Panc1 (cell line): ENCODE results near the gene POFUT2. TPM values are rescaled to one million over a fixed set of nuclear protein-coding genes. Genes with fewer than 3 reads are reported as not detected.

Experiments used
- ATAC-seq: fragments of 200-7000 bp; cut with Tn5 transposase; 2 replicates; pipeline ENCODE4 v1.9.1; 2020; ENCODE audit warnings: mild to moderate bottlenecking, moderate library complexity
- BruUV-seq: library from RNA; stranded (reverse); fragments of 400-500 nt; replicated peaks from 2 replicates; lab custom pipeline; 2021; lab: Mats Ljungman, UMichigan
- CTCF ChIA-PET: fragments of 300-600 bp; sonication (Branson Sonifier 250); formaldehyde crosslinking; loops from one replicate; lab custom pipeline; 2022; ENCODE audit warnings: antibody characterized with exemption; lab: Charles Lee
- POLR2A ChIA-PET: fragments of 300-600 bp; sonication (Branson Sonifier 250); formaldehyde crosslinking; loops from one replicate; lab custom pipeline; 2022; ENCODE audit warnings: antibody characterized with exemption; lab: Charles Lee
- DNase-seq: peaks from one replicate; pipeline ENCODE4 v3.0.0-alpha.2; 2010; ENCODE audit warnings: low read depth, low spot score
- H3K27ac ChIP-seq: 2 replicates; pipeline ENCODE4 v1.5.1; 2011; ENCODE audit warnings: mild to moderate bottlenecking, low read length, inconsistent platforms
- H3K27me3 ChIP-seq: fragments of 200-500 bp; sonication (Bioruptor generic); 2 replicates; pipeline ENCODE4 v1.6.0; 2014; ENCODE audit warnings: low read length, inconsistent platforms; ENCODE audit not compliant: control insufficient read depth, insufficient read depth
- H3K36me3 ChIP-seq: fragments of 200-500 bp; sonication (Bioruptor generic); 2 replicates; pipeline ENCODE4 v1.5.1; 2014; ENCODE audit warnings: inconsistent platforms, mild to moderate bottlenecking, low read length, moderate library complexity; ENCODE audit not compliant: control insufficient read depth, insufficient read depth
- H3K4me1 ChIP-seq: 2 replicates; pipeline ENCODE4 v1.5.1; 2011; ENCODE audit warnings: inconsistent platforms, mild to moderate bottlenecking, low read length, moderate library complexity; ENCODE audit not compliant: control insufficient read depth, insufficient read depth
- H3K4me3 ChIP-seq, 2 experiments: 2 replicates each; pipeline ENCODE4 v1.5.1; 2011 to 2012; ENCODE audit warnings: low read depth in 2 of 2, low read length in 2 of 2, mild to moderate bottlenecking in 2 of 2, inconsistent platforms in 1 of 2, moderate library complexity in 1 of 2
- H3K9me3 ChIP-seq: fragments of 200-500 bp; sonication (Bioruptor generic); 2 replicates; pipeline ENCODE4 v1.5.1; 2014; ENCODE audit warnings: low read depth, mild to moderate bottlenecking, inconsistent platforms, low read length, moderate library complexity; ENCODE audit not compliant: control insufficient read depth, insufficient read depth
- CTCF ChIP-seq: fragments of 450-650 bp; IDR thresholded peaks from 2 replicates; pipeline ENCODE4 v1.5.1; 2017; ENCODE audit warnings: mild to moderate bottlenecking
- POLR2AphosphoS5 ChIP-seq: IDR thresholded peaks from 2 replicates; pipeline ENCODE4 v1.6.1; 2012; ENCODE audit warnings: mild to moderate bottlenecking, low read depth, low read length, moderate library complexity
- REST ChIP-seq, 2 experiments: IDR thresholded peaks; 2 replicates each; pipeline ENCODE4 v1.6.1; 2011 to 2012; ENCODE audit warnings: low read depth in 2 of 2, control low read depth in 1 of 2, low read length in 1 of 2, mild to moderate bottlenecking in 1 of 2, moderate library complexity in 1 of 2; ENCODE audit not compliant: insufficient read depth in 1 of 2
- SIN3A ChIP-seq: IDR thresholded peaks from 2 replicates; pipeline ENCODE4 v1.6.1; 2012; ENCODE audit warnings: low read depth, mild to moderate bottlenecking, low read length, moderate library complexity, borderline replicate concordance; ENCODE audit not compliant: insufficient read depth
- TCF7L2 ChIP-seq: IDR thresholded peaks from 2 replicates; pipeline ENCODE4 v1.6.1; 2011; ENCODE audit warnings: mild to moderate bottlenecking, low read depth, low read length, inconsistent platforms
- in situ Hi-C: cut with HindIII; loops from 2 replicates; pipeline ENCODE4 v1.10.0; 2016; ENCODE audit warnings: low sequenced_read_pairs, low pct_unique_long_range_greater_than_20kb
- intact Hi-C: fragments of 100-400 bp; cut with micrococcal nuclease; formaldehyde crosslinking; loops from one replicate; pipeline ENCODE4 v1.10.0; 2022; ENCODE audit not compliant: unreplicated experiment
- total RNA-seq: library from RNA; stranded (reverse); gene quantifications from one replicate; pipeline ENCODE4 v1.2.1, GENCODE V29; 2021; ENCODE audit not compliant: unreplicated experiment

Gene POFUT2
- total RNA-seq, 1 experiment from 2014 or later: 59.6 TPM

GRCh38 chr21:45237401-45237800, 50.3 kb downstream of the POFUT2 start:
- BruUV-seq: no TSS peak

GRCh38 chr21:45236481-45236880, 51.2 kb downstream of the POFUT2 start:
- no peak for DNase-seq
- Histone ChIP-seq H3K36me3 (no peaks in the 10 kb centered on the region), H3K4me3 (no peak overlapping the region), H3K27me3 (no peaks in the 10 kb centered on the region), H3K9me3 (no peaks in the 10 kb centered on the region), H3K27ac (no peak overlapping the region), H3K4me1 (no peaks in the 10 kb centered on the region)
- CTCF ChIA-PET: no interaction called here
- intact Hi-C loops: no loop called here
- POLR2A ChIA-PET: no interaction called here
- no peak for TF ChIP-seq TCF7L2
- ATAC-seq: no peak
- BruUV-seq: no TSS peak
- in situ Hi-C loops: no loop called here

More at GRCh38 chr21:45237401-45237800, 50.3 kb downstream of the POFUT2 start:
- CTCF ChIA-PET: no interaction called here
- Histone ChIP-seq H3K27me3 (no peaks in the 10 kb centered on the region), H3K4me3 (no peak overlapping the region), H3K36me3 (no peaks in the 10 kb centered on the region), H3K9me3 (no peaks in the 10 kb centered on the region), H3K27ac (no peak overlapping the region), H3K4me1 (no peaks in the 10 kb centered on the region)
- ATAC-seq (no peak), DNase-seq (no peak)
- in situ Hi-C loops (no loop called here), intact Hi-C loops (no loop called here)
- POLR2A ChIA-PET: no interaction called here
- no peak for TF ChIP-seq SIN3A
- no peak for TF ChIP-seq TCF7L2
- TF ChIP-seq CTCF: no peak
- TF ChIP-seq REST (IDR thresholded peaks at IDR 0.05; ENCODE audit: insufficient read depth in 1 of 2, low read depth in 2 of 2, low read length in 1 of 2): no peak
- no peak for TF ChIP-seq POLR2AphosphoS5

- ChIA-PET CTCF (no interaction called here), POLR2A (interaction anchor here (0.5 kb wide), 1 partner anchor 53 kb away, joined by 10 read pairs; no protein-coding TSS in a partner anchor)
- no peaks in the 10 kb centered on the region for H3K27me3 ChIP-seq
- BruUV-seq: no TSS peak
- TF ChIP-seq POLR2AphosphoS5: no peak
- TF ChIP-seq TCF7L2: no peak
- TF ChIP-seq CTCF: no peak
- TF ChIP-seq REST (IDR thresholded peaks at IDR 0.05; ENCODE audit: insufficient read depth in 1 of 2, low read depth in 2 of 2, low read length in 1 of 2): no peak
- TF ChIP-seq SIN3A: no peak
- in situ Hi-C loops (no loop called here), intact Hi-C loops (no loop called here)
- no peaks in the 10 kb centered on the region for H3K36me3 ChIP-seq
- H3K9me3 ChIP-seq: no peaks in the 10 kb centered on the region
- H3K4me1 ChIP-seq: no peaks in the 10 kb centered on the region
- ATAC-seq (no peak), DNase-seq (no peak)
- H3K27ac ChIP-seq: no peak overlapping the region
- no peak overlapping the region for H3K4me3 ChIP-seq
Measured at GRCh38 chr21:45235488-45235887, 52.2 kb downstream of the POFUT2 start.
